NCI-H1417 (cell line): Measurements from ENCODE around the gene MEIS3.

Experiments
- DNase-seq, 3 experiments: peaks; one replicate each; lab custom pipeline; 2025; lab: John Stamatoyannopoulos, UW

The MEIS3 gene

DNA sequence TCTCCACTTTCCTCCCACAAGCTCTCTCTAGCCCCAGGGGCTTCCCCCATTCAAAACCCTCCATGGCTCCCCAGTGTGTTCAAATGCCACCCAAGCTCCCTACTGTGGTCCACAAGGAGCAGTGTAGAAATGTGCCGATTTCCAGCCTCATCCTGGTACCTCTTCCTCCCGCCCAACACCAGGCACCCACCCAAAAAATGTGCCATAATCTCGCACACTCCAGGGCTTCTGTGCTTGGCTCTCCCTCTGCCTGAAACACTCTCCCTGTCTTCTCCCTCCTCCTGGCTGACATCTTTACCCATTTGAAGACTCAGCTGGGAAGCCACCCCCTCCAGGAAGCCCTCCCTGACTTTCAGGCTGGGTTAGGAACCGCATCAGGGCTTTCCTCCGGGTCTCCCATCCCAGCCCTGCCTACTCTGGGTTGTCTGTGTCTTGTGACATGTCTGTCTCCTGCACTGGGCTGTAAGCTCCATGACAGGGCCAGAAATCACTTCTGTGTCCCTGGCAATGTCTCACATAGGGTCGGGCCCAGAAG lies 16.6 kb upstream of the MEIS3 start:
- DNase-seq: no peak

DNA sequence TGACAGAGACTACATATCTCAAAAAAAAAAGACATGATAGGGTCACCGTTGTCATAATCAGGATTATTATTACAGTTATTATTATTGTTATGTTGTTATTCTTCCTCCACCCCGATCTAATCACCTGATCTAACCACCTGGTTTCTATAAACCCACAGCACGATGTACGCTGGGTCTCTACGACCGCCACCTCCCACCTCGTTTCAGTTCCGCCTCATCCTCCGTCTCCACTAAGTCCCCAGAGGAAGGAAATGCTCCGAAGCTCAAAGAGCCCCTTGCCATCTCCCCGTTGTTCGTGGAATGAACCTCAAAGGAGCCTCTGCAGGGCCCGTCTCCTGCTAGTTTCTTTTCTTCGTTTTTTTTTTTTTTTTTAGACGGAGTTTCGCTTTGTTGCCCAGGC lies 15.9 kb upstream of the MEIS3 start:
- DNase-seq: no peak

DNA sequence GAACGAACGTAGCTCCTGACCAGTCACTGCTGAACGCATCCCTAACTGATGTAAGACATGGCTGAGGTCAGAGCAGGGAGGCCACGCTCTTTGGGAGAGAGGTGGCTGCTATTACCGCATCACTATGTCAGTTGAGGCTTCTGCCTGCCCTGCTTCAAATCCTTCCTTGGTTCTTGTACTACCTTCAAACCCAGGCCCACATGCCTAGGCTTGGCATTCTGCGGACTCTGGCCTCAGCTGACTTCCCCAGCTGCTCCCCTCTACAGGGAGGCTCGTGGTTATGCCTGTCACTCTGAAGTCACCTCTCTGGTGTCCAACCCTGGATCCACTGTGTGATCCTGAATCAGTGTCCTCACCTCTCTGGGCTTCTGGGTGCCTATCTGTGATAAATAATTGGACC lies 14.8 kb upstream of the MEIS3 start:
- no peak for DNase-seq

DNA sequence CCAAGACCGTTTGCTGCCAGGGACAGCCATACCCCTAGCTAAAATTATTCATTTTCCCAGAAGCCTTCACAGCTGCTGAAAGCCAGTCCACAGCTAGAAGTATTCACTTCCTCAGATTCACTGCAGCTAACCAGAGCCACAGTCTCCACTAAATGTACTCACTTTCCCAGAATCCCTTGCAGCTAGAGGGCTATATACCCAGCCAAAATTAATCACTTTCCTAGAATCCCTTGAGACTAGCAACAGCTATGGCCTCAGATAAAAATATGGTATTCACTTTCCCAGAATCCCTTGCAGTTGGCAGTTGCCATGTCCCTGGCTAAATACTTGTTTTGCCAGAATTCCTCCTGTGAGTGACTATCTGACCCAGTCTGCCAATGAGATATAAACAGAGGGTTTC lies 13.8 kb upstream of the MEIS3 start:
- DNase-seq: no peak

DNA sequence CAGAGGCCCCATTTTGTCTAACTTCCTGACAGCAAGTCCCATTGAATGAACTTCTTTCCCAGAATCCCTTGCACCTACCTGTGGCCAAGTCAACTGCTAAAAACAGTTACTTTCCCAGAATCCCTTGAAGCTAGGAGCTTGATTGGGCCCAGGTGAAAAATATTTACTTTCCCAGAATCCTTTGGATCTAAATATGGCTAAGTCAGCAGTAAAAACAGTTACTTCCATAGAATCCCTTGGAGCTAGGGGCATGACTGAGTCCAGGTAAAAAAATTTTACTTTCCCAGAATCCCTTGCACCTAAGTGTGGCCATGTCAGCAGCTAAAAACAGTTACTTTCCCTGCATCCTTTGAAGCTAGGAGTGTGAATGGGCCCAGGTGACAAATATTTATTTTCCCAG lies 13.2 kb upstream of the MEIS3 start:
- no peak for DNase-seq

DNA sequence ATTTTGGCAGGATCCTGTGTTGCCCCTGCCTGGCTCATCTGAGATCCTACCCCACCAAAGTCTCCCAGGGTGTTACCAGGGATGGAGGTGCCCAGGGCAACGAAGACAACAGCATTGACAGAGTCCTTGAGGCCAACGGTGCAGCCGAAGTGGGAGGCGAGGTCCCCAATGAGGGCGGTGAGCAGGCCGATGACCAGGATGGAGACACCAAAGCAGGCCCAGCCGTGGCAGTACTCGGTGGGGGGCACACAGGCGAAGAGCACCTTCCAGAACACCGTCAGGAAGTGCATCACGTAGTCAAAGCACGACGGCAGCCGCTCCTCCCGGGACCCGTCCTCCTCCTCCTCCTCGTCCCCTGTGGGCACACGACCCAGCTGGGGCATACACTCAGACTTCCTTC lies 12.8 kb upstream of the MEIS3 start:
- DNase-seq: no peak

DNA sequence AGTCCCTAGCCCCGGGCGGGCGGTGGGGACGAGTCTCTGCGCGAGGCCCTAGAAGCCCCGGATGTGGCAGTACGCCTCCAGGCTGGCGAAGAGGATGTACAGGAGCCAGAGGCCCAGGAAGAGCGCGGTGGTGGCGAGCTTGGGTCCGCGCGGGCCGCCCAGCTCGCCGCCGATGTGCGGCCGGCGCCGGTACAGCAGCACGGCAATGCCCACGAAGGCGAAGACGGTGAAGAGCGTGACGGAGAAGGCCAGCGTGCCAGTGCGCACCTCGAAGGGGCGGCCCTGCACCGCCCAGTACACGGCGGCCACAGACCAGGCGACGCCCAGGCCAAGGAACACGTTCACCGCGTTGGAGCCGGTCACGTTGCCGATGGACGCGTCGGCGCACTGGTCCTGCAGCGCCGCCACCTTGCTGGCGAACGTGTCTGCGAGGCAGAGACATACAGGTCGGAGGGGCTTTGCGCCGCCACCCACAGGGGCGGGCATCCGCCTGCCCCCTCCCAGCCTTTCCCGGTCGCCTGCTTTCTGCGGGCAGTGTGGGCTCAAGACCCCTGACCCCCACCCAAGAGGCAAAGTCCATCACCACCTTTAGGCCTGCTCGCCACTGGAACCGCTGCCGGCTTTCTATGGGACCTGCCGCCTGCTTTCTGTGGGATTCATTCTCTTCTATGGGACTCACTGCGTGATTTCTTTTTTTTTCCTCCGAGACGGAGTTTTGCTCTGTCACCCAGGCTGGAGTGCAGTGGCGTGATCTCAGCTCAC lies 10.9 kb upstream of the MEIS3 start:
- no peak for DNase-seq

DNA sequence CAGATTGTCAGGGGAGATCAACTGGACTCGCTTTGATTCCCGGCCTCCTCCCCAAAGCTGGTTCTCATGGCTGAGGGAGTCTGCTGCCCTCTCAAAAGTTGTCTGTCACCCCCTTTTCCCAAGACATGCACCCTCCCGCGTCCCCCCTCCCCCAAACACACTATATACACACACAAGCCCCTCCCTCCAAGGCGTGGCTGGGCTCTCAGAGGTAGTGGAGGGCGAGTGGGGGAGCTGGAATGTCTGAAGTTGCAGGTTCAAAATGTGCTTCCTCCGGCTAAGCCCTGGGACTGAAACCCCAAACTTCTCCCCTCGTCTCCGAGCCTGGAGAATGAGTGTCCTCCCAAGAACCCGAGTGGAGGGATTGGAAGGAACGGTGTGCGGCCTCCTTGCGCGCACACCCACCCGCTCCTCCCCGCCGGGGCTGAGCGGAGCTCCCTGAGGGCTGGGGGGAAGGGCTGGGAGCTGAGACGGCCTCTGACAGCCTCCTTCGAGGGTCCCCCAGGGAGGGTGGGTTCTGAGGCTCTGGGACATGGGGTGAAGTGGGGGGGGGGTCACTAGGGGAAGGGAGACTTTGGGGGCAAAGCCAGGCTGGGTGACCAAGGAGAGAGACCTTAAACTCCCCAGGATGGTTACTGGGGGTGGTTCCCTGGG lies 9.9 kb upstream of the MEIS3 start:
- DNase-seq: no peak

DNA sequence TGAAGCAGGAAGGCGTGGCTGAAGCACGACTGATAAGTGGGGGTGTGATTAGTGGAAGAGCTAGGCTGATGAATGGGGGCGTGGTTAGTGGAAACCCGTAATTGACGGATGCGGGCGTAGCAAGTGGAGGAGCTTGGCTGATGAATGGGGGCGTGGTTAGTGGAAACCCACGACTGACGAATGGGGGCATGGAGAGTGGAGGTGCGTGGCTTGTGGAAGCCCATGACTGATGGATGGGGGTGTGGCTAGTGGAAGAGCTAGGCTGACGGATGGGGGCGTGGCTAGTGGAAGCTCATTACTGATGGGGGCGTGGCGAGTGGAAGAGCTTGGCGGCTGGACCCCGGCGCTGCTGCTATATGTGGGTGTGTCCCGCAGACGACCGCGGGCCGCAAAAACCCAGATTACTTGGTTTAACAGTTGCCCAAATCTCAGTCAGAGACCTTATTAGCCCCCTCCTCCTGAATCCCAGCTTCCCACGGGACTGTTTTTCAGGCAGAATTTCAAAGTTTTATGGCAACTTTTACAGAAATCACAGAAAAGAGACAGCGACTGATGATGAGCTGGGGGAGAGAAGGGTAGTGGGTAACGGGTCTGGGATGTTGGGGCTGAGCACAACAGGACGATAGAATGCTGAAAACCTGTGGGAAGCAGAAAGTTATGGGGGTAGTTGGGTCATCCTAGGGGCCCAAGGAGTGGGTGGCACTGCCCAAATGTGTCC lies 9.0 kb upstream of the MEIS3 start:
- peak; percentile 94 to 99 (median 97) for DNase-seq

DNA sequence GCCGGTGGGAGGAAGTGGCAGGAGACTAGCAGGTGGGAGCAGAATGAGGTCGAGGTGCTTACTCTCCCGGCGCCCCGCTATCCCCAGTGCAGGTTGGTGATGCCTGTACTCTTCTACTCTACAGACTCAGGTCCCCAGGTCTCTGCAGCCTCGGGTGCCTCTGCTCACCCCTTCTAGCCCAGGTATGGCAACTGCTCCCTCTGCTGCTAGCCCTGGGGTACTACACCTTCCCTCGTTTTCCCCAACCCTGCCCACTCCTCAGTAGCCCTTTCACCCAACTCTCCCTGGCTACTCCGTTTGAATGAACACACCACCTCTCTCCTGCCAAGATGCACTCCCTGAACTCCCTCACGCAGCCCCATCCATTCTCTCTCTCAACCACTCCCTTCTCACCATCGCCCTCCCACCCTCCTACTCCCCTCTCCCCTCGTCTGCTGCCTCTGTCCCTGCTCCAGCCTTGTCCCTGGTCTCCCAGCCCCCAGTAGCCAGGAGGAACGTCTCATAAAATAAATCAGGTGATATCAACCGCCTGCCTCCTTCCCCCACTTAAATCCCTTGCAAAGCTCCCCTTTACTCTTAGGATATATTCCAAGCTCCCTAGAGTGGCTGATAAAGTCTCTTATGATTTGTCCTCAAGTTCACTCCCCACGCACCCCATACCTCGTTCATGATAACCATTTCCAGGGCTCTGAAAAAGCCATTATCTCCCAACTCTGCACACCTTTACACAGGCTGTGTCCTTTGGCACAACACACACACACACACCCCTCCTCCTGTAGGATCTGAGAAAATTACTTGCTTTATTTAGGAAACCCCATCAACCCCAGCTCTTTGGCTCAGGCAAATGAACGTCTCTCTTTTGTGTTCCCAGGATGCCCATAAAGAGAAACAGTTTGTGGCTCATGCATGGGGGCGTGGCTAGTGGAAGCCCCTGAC lies 8.2 kb upstream of the MEIS3 start:
- peak; percentile 62 to 89 (median 71) for DNase-seq

DNA sequence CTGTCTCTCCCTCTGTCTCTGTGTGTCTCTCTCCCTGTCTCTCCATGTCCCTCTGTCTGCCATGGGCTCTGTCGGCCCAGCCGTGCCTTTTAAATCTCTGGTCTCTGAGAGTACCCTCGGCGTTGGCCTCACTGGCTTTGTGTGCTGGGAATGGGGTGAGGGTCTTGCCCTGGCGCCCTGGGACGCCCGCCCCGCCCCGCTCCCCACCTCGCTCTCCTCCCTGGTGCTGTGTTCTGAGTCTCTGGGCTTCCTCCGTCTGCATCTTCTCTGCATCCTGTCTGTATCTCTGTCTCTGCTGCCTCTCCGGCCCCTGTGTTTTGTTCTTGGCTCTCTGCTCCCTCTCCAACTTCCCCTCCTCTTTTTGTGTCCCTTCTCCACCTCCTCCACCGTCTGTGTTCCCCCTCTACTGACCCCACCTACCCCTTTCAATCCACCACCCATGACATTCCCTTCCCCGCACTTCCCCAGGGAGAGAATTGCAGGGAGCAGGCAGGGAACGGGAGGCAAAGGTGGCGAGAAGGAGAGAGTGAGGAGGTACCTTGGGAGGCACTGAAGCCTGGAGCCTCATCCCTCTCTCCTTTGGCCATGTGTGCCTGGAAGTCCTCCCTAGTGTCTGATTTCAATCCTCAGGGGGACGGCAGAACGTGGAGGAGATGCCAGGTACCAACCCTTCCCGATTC lies 4.0 kb upstream of the MEIS3 start:
- no peak for DNase-seq

DNA sequence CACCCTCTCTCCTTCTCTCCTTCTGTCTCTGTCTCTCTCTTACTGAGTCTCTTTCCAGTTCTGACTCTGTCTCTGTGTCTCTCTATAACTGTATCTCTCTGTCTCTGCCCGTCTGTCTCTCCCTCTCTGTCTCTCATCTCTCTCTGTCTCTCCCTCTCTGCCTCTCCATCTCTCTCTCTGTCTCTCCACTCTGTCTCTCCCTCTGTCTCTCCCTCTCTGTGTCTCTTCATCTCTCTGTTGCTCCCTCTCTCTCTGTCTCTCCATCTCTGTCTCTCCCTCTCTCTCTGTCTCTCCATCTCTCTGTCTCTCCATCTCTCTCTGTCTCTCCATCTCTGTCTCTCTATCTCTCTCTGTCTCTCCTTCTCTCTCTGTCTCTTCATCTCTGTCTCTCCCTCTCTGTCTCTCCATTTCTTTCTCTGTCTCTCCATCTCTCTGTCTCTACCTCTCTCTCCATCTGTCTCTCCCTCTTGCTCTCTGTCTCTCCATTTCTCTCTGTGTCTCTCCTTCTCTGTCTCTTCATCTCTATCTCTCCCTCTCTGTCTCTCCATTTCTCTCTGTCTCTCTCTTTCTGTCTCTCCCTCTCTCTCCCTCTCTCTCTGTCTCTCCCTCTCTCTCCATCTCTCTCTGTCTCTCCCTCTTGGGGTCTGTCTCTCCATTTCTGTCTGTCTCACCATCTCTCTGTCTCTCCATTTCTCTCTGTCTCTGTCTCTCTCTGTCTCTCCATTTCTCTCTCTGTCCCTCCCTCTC lies 3.3 kb upstream of the MEIS3 start:
- DNase-seq: no peak

DNA sequence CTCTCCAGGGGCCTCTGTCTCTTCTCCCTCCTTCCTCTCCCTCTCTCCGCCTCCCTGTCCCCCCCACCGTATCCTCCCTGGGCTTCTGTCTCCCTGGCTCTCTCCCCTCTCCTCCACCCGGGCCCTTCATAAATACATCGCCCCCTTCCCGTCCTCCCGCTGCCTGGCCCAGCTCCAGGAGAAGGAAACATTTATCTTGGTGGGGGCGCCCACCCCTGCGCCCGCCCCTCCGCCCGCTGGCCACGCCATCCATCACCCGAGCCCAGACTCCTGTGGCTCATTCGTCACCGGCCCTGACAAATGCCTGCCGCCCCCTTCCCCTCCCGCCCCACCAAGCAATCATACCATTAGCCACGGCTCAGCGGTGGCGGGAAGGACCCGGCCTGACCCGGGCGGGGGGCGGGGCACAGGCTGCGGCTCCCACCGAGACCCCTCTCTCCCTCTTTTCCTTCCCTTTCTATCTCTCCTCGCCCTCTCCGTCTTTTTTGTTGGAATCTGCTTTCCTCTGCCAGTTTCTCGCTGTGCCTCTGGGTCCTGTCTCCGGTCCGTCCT lies 2.6 kb upstream of the MEIS3 start:
- peak in 2 of 3 experiments; percentile 64 to 83 for DNase-seq

DNA sequence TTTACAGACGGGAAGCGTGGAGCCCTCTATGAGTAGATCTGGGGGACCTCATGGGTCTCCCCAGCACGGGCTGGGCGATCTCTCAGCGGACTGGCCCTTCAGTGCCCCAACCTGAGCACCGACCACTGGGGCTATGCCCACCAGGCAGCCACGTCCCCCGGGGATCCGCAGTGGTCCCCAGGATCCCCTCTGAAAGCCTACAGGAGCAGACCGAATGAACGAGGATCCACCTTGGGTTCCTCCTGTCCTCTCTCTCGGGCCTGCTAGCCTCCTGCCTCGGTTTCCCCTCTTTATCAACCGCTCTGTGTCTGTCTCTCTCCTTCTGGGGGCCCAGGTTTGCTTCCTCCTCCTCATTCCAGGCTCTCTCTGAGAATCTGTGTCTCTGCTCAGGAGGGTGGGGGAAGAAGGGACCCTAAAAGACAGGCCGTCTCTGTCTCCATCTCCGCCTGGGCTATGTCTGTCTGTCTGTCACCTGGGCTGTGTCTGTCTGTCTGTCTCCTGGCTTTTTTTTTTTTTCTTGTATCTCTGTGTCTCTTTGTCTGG lies 2.0 kb upstream of the MEIS3 start:
- no peak for DNase-seq

DNA sequence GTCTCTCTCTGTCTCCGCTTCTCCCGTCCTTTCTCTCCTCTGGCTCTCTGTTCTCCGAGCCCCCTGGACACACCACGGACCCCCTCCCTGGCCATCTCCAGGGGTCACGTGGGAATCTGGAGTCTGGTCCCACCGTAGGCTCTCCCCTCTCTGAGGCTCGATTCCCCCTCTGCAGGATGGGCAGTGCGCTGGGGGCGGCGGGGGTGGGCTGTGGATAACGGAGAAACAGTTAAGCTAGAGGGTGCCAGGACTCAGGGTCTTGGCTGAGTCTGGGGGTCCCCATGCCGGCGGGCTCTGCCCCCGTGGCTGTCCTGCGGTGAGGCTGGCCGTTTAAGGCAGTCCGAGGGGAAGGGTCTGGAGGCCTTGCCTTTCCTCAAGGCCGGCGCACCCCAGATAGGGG lies 462 bp upstream of the MEIS3 start:
- no peak for DNase-seq

DNA sequence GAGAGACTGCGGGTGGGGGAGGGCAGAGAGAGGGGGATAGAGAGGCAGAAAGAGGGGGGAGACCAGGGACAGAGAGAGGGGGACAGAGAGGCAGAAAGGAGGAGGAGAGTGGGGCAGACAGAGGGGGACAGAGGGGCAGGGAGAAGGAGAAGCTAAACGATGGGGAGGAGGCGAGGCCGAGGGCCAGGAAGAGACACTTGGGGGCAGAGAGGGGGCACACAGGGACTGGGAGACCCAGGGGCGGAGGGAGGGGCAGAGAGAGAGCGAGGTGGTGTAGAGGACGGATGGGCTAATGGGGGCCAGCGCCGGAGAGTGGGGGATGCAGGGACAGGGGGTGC lies 666 bp downstream of the MEIS3 start:
- peak in 2 of 3 experiments; percentile 49 to 51 for DNase-seq

DNA sequence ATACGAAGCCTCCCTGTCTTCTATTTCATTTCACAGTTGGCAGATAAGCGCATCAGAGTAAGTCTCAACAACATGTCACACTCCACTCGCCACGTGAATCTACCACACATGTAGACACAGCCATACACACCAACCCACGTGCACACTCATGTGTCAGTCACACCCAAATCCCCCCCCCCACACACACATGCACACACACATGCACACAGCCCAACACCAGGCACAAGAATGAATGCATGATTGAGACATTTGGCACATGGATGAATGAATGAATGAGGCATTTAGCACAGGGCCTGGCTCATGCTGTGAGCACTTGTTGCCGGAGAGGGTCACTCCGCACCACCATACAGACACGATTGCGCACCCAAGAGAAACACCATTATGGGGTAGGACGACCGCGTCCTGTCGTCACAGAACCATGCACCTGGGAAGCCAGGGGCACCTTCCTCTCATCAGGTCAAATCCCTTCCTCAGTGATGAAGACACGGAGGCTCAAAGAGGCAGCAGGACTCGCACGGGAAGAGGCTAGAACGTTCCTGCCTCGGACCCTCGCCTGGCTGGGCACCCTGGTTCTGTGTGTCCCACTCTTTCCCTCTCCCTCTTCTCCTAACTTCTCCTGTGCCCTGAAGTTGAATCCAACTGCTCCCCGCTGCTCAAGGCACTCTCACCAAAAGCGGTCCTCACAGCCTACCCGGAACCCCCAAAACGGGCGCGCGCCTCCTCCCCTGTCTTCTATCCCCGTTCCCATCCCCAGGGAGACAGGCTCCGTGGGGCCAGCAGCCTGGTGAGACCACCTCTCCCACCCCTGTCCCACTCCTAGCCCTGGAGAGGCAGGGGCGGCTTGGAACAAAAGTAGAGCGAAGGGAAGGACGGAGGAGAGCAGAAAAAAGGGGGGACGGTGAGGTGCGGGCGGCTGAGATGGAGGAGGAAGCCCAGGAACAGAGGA lies 1.3 kb downstream of the MEIS3 start:
- DNase-seq: peak in 1 of 3 experiments; percentile 5

DNA sequence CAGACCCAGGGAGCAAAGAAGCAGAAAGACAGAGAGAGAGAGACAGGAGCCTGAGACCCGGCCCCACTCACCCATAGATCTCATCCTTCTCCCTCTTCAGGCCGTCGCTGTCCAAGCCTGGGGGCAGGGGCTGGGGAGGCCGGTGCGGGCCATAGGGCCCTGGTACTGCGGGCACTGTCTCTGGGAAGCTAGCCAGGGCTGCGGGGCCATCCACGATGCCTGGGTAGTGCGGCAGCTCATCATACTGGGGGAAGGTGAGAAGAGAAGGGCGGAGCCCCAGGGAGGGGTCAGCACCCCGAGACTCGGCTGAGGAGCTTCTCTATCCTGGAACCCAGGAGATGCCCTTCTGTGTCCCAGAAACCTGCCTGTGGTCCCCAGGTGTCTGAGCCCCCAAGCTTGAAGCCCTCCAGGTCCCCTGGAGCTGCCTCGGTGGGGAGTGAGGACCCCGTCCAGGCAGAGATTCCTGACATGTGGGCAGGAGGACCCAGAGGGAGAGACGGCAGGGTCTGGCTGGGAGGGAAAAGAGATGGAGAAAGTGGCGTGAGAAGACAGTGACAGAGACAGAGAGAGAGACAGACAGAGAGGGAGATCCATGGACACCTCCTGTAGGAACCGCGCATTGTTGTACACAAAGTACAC lies 2.1 kb downstream of the MEIS3 start:
- DNase-seq: no peak
